ENCODE data around the gene PGM5. TPM values are rescaled to one million over a fixed set of nuclear protein-coding genes. Genes with fewer than 3 reads are reported as not detected.

The PGM5 gene
- total RNA-seq, 3 donors from 2014 or later (not counting 1 experiment from before 2014, with no cell fraction given): 0.43 to 1.8 TPM; not detected in 1

DNA sequence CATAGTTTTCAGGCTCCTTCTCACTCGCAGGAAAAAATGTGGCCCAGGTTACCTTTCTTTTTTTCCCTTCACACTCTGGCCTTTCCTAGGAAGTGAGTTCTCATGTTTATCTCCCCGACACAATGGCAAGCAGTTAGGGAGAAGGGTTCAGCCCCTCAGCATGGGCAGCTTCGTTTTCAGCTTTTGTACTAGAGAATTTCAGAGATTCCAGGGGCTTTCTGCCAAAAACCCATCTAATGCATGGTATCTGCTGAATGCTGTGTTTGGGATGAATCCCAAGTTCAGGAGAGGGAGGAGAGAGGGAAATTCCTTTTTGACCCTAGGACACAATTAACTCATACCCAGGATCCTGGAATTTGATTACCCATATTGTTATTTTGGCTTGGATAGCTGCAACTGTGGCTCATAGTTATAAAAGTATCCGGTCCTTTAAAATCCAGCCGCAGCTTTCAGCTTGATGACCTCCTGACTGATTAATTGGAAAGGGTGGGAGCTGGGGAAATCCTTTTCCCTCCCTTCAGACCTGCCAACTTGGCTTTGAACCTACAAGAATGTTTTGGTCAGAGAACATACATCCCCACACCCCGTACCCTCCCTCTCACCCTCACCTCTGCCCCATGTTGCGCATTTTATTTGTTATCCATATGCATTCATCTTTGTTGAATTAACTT is 105.8 kb downstream of the PGM5 start:
- WGBS (ENCODE audit: insufficient coverage): 92% methylated on average over 7 of the region's 7 CpGs
- no peak overlapping the region for H3K4me3 Mint-ChIP-seq
- H3K27ac Mint-ChIP-seq: no peak overlapping the region
- peaks cover 3 to 6% of the 10 kb centered on the region in 2 donors for H3K27me3 Mint-ChIP-seq (ENCODE audit: low read depth in 2 of 2)
- no peaks in the 10 kb centered on the region for H3K4me1 Mint-ChIP-seq
- H3K36me3 Mint-ChIP-seq: no peaks in the 10 kb centered on the region
- TF ChIP-seq CTCF (IDR thresholded peaks at IDR 0.05): no peak
- intact Hi-C loops (cut with micrococcal nuclease): no loop called here
- no peaks in the 10 kb centered on the region for H3K9me3 Mint-ChIP-seq
- no peak overlapping the region for H3K27ac ChIP-seq (ENCODE audit: low read length)
- no peak overlapping the region for H3K4me3 ChIP-seq (ENCODE audit: low read length)
- DNase-seq (no peak), ATAC-seq (no peak)
- no peaks in the 10 kb centered on the region for H3K4me1 ChIP-seq (ENCODE audit: control insufficient read depth, insufficient read depth, low read length)
- H3K9me3 ChIP-seq (ENCODE audit: control insufficient read depth, insufficient read depth, low read length): no peaks in the 10 kb centered on the region
- H3K36me3 ChIP-seq (ENCODE audit: control insufficient read depth, insufficient read depth, low read length): no peaks in the 10 kb centered on the region
- H3K27me3 ChIP-seq (ENCODE audit: control insufficient read depth, insufficient read depth, low read length): no peaks in the 10 kb centered on the region

- Histone ChIP-seq H3K4me1 (ENCODE audit: control insufficient read depth, insufficient read depth, low read length) (no peaks in the 10 kb centered on the region), H3K27ac (ENCODE audit: low read length) (no peak overlapping the region), H3K4me3 (ENCODE audit: low read length) (no peak overlapping the region), H3K27me3 (ENCODE audit: control insufficient read depth, insufficient read depth, low read length) (no peaks in the 10 kb centered on the region), H3K36me3 (ENCODE audit: control insufficient read depth, insufficient read depth, low read length) (no peaks in the 10 kb centered on the region), H3K9me3 (ENCODE audit: control insufficient read depth, insufficient read depth, low read length) (no peaks in the 10 kb centered on the region)
- ATAC-seq (no peak), DNase-seq (no peak)
- no peak overlapping the region for H3K4me3 Mint-ChIP-seq
- intact Hi-C loops (cut with micrococcal nuclease): no loop called here
- H3K27ac Mint-ChIP-seq: no peak overlapping the region
- TF ChIP-seq CTCF (IDR thresholded peaks at IDR 0.05): no peak
- H3K4me1 Mint-ChIP-seq: no peaks in the 10 kb centered on the region
- H3K36me3 Mint-ChIP-seq: no peaks in the 10 kb centered on the region
- H3K9me3 Mint-ChIP-seq: peaks cover 0 to 2% of the 10 kb centered on the region in 2 donors
- H3K27me3 Mint-ChIP-seq (ENCODE audit: low read depth in 2 of 2): peaks cover 8 to 25% of the 10 kb centered on the region in 2 donors
These were observed 113.7 kb downstream of the PGM5 start for GRCh38 chr9:68470067-68470466.

DNA sequence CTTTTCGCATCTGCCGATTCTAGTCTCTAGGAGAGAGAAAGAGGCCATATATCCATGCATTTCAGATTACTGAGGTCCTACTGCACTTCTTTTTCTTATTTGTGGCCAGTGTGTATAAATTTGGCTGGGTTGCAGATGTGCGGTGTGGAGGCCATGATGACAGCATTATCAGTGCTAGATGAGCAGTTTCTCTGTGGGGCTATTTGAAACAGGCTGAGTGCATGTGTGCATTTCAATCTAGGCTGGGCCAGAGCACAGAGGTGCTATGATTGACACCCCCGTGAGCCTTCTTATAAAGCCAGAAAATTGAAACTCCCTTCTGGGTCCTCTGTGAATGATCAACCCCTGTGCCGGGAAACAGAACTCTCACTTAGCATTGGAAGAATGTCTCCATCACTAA is 114.2 kb downstream of the PGM5 start:
- intact Hi-C loops (cut with micrococcal nuclease): no loop called here
- H3K27ac ChIP-seq (ENCODE audit: low read length): no peak overlapping the region
- H3K4me3 ChIP-seq (ENCODE audit: low read length): no peak overlapping the region
- Mint-ChIP-seq H3K4me3 (no peak overlapping the region), H3K4me1 (no peaks in the 10 kb centered on the region), H3K27me3 (ENCODE audit: low read depth in 2 of 2) (peaks cover 8 to 25% of the 10 kb centered on the region in 2 donors), H3K9me3 (peaks cover 0 to 2% of the 10 kb centered on the region in 2 donors), H3K36me3 (no peaks in the 10 kb centered on the region), H3K27ac (no peak overlapping the region)
- H3K4me1 ChIP-seq (ENCODE audit: control insufficient read depth, insufficient read depth, low read length): no peaks in the 10 kb centered on the region
- WGBS (ENCODE audit: insufficient coverage): 100% methylated on average over 5 of the region's 5 CpGs
- no peak for ATAC-seq
- DNase-seq: no peak
- no peaks in the 10 kb centered on the region for H3K27me3 ChIP-seq (ENCODE audit: control insufficient read depth, insufficient read depth, low read length)
- H3K9me3 ChIP-seq (ENCODE audit: control insufficient read depth, insufficient read depth, low read length): no peaks in the 10 kb centered on the region
- H3K36me3 ChIP-seq (ENCODE audit: control insufficient read depth, insufficient read depth, low read length): no peaks in the 10 kb centered on the region
- TF ChIP-seq CTCF (IDR thresholded peaks at IDR 0.05): no peak

DNA sequence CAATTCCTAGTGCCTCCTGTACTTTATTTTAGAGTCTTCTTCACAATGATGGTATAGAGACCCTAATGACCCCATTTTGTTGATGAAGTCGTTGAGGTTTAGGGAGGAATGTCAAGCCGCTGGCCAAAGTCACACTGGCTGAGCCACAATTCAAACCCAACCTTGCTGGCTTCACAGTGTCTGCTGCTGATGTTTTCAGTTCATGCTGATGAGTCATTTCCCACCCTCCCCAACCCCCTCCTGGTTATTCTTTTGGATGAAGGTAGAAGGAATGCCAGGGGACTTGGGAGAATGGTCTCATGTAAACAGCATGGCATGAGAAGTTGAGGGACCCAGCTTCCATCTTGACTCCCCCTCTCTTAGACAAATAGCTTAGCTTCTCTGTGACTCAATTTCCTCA is 115.7 kb downstream of the PGM5 start:
- no peak overlapping the region for H3K4me3 ChIP-seq (ENCODE audit: low read length)
- H3K27me3 ChIP-seq (ENCODE audit: control insufficient read depth, insufficient read depth, low read length): no peaks in the 10 kb centered on the region
- TF ChIP-seq CTCF (IDR thresholded peaks at IDR 0.05): no peak
- H3K9me3 Mint-ChIP-seq: peaks cover 0 to 2% of the 10 kb centered on the region in 2 donors
- no peaks in the 10 kb centered on the region for H3K4me1 Mint-ChIP-seq
- no peak for ATAC-seq
- WGBS (ENCODE audit: insufficient coverage): 52% methylated on average over 2 of the region's 2 CpGs
- no peak overlapping the region for H3K4me3 Mint-ChIP-seq
- DNase-seq: no peak
- no peaks in the 10 kb centered on the region for H3K36me3 Mint-ChIP-seq
- peaks cover 12 to 32% of the 10 kb centered on the region in 2 donors for H3K27me3 Mint-ChIP-seq (ENCODE audit: low read depth in 2 of 2)
- intact Hi-C loops (cut with micrococcal nuclease): no loop called here
- no peaks in the 10 kb centered on the region for H3K36me3 ChIP-seq (ENCODE audit: control insufficient read depth, insufficient read depth, low read length)
- H3K4me1 ChIP-seq (ENCODE audit: control insufficient read depth, insufficient read depth, low read length): no peaks in the 10 kb centered on the region
- no peak overlapping the region for H3K27ac ChIP-seq (ENCODE audit: low read length)
- H3K27ac Mint-ChIP-seq: no peak overlapping the region
- no peaks in the 10 kb centered on the region for H3K9me3 ChIP-seq (ENCODE audit: control insufficient read depth, insufficient read depth, low read length)
